D721Med (cell line): Measurements from ENCODE around the gene STT3B.

Experiments used
- DNase-seq: peaks from one replicate; pipeline ENCODE4 v3.0.0; 2011; ENCODE audit warnings: low spot score; ENCODE audit not compliant: insufficient read length
- FAIRE-seq: peaks from 2 replicates; lab custom pipeline; 2011; peaks lifted over from hg19 to GRCh38; lab: Jason Lieb, UNC
- TF ChIP-seq, protein P1 (sequence below): IDR thresholded peaks from 2 replicates; pipeline ENCODE4 v1.5.1; 2012; ENCODE audit warnings: mild to moderate bottlenecking, control low read depth; ENCODE audit not compliant: insufficient read depth; ENCODE audit errors: missing control alignments

STT3B gene

DNA sequence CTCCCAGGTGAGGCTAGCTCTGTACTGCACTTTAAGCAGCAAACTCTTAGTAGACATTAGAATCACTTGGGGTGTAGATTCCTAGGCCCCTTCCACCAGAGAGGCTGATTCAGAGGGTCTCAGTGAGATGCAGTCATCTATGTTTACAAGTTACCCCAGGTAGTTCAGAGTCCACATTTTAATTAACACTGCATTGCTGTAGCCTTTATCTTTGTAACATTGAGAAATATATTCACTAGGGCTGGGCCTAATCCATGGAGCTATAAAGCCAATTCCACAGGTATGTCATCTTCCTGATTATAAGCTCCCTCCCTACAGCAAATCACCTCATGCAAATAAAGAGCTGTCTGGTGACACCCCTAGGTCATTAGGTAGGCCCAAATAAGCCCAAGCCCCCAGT, 39.6 kb upstream of the STT3B start:
- TF ChIP-seq, protein P1, sequence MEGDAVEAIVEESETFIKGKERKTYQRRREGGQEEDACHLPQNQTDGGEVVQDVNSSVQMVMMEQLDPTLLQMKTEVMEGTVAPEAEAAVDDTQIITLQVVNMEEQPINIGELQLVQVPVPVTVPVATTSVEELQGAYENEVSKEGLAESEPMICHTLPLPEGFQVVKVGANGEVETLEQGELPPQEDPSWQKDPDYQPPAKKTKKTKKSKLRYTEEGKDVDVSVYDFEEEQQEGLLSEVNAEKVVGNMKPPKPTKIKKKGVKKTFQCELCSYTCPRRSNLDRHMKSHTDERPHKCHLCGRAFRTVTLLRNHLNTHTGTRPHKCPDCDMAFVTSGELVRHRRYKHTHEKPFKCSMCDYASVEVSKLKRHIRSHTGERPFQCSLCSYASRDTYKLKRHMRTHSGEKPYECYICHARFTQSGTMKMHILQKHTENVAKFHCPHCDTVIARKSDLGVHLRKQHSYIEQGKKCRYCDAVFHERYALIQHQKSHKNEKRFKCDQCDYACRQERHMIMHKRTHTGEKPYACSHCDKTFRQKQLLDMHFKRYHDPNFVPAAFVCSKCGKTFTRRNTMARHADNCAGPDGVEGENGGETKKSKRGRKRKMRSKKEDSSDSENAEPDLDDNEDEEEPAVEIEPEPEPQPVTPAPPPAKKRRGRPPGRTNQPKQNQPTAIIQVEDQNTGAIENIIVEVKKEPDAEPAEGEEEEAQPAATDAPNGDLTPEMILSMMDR = no peak
- DNase-seq (no peak), FAIRE-seq (no peak)

DNA sequence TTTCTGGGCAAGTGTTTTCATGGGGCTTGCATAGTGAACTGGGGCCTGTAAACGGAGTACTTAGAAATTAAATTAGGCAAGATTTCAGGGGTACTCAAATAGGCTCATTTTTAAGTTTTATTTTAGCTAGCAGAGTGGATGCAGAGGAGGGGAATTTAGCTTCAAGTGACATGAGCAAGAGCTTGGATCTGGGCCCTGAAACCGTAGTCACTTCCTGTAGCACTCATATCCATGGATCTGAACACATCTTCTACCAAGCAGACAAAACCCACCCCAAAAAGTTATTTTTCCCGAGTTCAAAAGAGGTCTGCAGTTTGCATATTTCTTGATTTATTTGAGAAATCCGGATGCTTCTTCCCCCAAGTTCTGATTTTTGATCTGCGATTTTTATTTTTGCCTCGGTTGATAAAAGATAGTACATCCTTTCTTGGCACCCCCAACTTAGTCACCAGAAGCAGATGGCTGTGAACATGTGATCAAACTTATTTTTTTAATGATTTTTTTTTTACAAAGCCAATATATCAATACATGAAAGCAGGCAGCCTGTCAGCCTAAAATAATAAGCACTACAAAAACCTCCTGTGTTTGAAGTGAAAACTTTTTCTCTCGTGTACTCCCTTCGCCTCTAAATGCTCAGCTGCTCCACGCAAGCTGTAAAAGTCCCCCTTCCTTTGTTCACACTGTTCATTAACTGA, 36.6 kb upstream of the STT3B start:
- TF ChIP-seq, protein P1 = no peak
- no peak for FAIRE-seq
- DNase-seq = no peak

DNA sequence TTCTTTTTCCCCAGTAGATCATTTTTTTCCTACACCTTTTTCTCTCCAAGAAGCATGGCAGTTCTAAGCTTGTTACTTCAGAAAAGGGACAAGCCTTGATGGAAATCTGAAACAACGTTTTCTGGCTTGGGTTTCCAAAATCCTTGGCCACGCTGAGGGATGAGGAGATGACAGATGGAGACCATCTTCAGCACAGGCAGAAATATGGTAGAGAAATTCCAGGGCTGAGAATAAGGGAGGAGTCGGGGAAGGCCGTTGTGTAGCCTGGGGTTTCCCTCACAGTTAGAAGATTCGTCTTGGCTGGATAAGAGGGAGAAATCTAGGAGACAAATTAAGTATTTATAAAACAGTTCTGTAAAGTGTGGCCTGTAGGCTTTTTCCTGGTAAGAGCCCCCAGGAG, 33.9 kb upstream of the STT3B start:
- no peak for FAIRE-seq
- DNase-seq = no peak
- TF ChIP-seq, protein P1 = no peak

DNA sequence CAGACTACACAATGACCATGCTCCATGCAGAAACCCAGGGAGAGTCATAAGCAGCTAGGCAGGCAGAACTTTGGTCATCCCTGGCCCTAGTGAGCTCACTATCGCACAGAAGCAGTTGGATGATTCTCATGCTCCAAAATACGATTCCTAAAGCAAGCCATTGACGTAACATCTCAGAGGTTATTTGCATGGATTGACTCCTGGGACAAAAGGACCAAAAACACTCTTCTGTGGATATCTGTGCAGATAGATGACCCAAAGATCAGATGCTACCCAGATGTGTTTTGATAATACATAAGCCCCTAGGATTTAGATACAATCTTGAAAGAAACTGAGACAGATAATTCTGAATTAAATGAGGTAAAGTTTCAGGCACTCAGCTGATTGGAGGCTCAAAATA, 33.4 kb upstream of the STT3B start:
- TF ChIP-seq, protein P1 = no peak
- no peak for FAIRE-seq

DNA sequence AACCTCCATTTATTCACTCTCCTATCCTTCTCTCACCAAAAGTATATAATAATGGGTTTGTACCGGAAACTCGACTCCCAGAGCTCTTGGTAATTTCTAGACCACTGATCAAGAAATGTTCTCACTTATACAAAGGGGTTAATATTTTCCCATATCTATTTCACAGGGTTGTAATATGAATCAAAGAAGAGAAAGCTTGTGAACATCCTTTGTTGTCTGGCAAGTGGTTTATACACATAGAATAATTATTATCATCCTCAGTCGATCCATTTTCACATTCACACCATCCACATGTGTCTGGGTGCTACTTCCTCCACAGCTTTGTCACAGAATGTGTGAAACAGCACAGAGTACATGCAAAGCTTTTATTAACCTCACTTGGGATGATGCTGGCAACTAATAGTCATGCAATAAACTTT, 29.9 kb upstream of the STT3B start:
- DNase-seq (no peak), FAIRE-seq (no peak)
- TF ChIP-seq, protein P1 = no peak

More for the DNA sequence above, 33.4 kb upstream of the STT3B start:
- no peak for DNase-seq

DNA sequence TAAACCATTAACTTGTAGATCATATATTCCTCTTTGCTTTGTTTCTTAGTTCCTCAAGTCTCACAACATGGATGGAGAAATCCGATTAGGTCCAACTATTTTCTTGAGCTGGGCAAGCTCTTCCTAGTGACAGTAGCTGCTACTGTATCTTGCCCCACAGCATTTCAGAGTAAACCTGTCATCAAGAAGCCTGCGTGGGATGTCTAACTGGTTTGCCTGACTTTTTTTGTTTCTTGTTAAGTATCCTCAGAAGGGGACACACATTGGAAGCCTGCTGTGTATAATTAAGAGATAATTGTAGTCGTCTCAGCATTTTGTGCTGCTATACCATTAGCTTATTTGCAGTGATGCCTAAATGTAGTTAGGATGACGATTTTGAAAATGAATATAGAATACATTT, 29.3 kb upstream of the STT3B start:
- FAIRE-seq (no peak), DNase-seq (no peak)
- TF ChIP-seq, protein P1 = no peak

DNA sequence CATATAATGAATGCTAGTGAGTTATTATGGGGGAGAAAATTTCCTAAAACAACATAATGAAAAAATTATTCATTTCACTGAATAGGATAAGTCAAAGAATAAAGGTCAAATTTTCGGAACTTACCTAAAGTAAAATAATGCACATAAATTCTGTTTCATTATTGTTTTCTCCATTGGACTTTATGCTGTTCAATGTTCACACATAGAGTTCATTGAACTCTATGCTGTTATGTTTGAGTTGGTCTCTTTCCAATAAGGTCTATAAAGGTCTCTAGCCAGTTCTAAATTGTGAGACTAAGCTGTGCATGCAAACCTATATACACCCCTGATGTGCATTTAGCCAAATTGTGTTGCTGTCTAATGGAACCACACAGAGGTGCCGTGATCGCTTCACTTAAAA, 28.5 kb upstream of the STT3B start:
- FAIRE-seq (no peak), DNase-seq (no peak)
- TF ChIP-seq, protein P1 = no peak
